HG02610 (cell line): Measurements from ENCODE around the gene UCHL3.
A peak's percentile ranks its signal among the peaks of the same experiment; 100 is the strongest.
"Not testable (repeated sequence)": the region's sequence is repeated elsewhere in the genome, so short reads cannot be mapped to it uniquely, and the experiment has no call there.

Experiments
- ATAC-seq: cut with Tn5 transposase; IDR thresholded peaks from one replicate; pipeline ENCODE4 v1.9.1; 2021; ENCODE audit warnings: mild to moderate bottlenecking, moderate library complexity; ENCODE audit not compliant: unreplicated experiment

UCHL3 gene

DNA sequence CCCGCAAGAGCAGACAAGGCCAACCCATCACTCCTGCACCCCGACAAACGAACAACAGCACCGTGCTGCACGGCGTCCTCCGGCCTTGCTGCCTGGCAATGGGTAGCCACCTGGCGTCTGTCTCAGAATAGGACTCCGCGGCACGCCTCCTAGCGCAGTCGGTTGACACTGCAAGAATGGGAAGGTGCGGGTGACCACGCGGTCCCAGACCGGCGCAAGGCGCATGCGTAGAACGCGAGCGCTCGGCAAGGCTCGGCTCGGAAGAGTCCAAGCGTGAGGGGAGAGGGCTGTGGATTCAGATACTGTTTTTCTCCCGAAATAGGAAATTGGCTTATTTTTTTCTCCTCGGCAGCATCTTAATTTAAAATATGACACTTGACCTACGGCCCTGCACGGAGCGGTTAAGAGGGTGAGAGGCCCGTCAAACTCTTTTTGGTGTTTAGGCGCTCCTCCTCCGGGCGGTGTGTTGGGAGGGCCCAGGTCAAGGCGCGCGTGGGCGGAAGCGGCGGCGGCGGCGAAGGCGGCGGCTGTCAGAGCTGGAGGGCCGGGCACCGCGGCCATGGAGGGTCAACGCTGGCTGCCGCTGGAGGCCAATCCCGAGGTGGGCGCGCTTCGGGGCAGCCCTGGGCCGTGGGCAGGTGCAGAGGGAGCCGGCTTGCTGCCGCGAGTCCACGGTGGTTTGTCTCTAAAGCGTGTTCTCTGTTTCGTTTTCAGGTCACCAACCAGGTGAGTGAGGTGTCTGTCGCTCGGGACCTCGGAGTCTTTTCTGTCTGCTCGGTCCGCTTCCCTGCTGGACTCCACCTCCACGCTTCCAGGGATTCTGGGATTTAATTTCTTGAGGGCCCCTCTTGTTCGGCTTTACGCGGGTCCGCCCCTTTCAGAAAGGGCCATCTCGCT lies at the start of gene UCHL3:
UCHL3 (plus strand) TSS at position 530 of the 897 bp plus-strand sequence; CDS start at position 560, 30 bp downstream.
- peak; percentile 98 for ATAC-seq

DNA sequence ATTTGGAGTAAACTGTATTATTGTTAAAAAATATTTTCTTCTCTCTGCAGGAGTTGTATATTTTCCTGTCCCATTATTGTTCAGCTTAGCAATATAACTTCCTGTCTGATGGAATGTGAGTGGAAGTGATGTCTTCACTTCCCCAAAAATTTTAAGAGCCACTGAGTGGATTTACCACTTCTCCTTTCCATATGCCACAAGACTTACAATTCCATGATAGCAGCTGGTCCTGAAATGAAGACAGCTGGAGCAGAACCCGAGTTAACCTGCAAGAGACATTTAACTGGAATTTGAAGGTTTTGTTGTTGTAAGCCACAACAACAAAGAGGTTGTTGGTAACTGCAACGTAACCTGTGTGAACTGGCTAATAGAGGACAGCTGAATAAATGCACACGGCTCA lies 44.3 kb upstream of the UCHL3 start:
- ATAC-seq: no peak

DNA sequence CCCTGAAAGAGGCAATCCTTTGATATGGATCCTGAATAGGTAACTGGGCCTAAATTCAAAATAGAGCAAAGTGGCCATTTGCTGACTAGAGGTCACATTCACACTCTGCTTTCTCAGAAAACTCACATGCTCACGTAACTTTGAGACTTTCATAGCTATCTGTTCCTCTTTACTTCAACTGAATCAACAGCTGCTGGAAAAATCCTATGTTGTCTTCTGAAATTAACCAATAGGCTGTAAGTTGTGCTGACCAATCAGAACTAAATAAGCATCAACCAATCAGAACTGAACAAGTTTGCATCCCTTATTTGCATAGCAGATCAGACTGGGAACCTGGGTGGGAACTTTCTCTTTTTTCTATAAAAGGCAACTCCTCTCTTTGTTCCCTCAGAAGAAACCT lies 43.6 kb upstream of the UCHL3 start:
- no peak for ATAC-seq

DNA sequence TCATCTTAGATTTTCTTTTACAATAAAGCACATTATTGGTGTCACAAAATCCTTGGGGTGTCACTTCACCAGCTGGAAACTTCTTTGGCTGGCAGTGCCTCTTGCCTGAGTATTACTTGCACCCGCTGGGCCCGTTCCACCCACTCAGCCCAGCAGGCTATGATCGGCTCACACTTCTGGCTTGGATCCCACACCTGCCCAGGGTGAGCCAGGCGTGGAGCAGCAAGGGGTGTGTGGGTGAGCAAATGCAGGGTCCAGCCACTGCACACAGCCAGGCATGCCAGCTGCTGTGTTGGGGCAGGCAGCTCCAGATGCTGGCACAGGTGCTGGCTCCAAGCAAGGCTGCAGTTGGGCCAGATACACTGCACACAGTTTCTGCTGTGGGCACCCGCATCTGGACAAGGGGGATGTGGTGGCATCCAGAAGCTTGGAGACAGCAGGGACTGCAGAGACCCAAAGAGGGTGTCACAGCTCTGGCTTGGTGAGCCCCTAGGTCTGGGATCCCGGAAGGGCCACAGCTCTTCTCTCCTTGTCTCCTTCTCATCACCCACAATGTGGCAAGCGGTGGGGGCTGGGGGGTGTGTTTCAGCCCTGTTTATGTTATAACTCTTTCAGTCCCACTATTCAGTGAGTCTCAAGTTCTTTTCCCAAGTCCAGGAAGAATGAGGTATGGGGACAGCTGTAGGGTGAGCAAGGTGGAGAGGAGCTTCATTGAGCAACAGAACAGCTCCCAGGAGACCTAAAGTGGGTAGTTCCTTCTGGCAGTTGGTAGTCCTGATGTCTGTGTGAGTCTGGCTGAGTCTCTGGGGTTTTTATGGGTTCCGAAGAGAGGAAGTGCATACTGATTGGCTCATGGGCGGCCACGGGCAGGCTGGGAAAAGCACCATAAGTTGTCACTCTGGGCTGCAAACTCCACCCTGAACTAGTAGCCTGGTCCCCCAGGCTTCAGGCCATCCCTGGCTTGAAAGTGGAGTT lies 42.3 kb upstream of the UCHL3 start:
- ATAC-seq: peak; percentile 36

DNA sequence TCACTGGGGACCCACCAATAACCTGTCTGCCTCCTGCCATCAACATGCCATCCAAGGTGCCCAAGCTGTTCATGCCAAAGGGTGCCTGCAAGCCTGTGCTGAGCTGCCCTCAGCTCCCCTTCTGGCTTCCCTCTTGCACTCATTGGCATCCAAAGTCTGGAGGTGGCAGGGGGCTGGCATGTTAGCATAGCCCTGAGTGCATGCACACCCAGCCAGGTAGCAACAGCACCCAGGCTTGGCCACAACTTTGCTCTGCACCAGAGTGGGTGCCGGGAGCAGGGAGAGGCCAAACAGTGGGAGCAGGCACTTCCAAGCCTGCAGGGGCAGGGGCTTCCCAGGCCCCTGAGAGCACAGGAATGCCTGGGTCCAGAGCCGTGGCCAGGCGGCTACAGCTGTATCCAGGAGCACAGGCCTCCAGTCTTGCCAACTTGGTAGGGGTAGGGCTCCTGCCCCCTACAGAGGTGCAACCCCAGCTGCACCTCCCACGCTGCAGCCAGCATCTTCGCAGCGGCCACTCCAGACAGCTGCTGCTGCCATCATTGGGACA lies 41.5 kb upstream of the UCHL3 start:
- no peak for ATAC-seq

DNA sequence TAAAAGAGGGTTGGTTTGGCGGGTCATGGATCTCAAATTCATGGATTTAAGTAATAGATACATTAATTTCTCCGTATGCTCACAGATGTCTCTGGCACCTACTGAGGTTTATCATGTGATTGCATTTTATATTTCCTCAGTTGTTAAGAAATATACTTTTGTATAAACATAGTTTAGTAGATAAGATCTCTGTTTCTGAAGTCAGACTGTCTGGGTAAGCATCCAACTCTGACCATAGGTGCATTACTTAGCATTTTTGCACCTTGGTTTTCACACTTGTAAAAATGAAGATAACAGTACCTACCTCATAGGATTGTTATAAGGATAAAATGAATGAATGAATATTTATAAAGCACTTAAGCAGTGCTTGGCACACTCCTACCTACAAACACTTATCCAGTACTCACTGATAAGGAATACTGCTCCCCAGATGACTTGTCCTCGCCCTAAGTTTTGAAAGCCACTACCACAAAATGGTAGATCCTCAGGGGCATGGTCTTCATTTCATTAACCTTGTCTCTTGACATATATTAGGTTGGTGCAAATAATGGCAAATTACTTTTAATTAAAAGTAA lies 38.5 kb upstream of the UCHL3 start:
- ATAC-seq: no peak

DNA sequence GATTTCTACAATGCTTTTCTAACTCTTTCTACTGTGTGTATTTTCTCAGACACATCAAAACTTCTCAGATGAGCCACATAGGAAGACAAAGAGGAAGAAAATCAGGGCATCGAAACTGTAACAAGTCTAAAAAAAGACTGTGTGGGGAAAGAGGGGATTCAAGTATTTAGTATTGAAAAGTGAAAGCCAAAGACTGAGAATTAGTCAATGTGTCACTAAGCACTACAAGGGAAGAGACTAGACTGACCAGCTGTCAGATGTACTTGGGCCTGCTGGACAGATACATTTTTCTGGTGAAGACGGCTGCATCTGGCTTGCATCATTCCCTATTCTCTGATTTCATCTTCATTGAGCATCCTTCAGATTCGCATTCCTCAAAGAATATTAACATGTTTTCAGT lies 37.3 kb upstream of the UCHL3 start:
- ATAC-seq: peak; percentile 89

DNA sequence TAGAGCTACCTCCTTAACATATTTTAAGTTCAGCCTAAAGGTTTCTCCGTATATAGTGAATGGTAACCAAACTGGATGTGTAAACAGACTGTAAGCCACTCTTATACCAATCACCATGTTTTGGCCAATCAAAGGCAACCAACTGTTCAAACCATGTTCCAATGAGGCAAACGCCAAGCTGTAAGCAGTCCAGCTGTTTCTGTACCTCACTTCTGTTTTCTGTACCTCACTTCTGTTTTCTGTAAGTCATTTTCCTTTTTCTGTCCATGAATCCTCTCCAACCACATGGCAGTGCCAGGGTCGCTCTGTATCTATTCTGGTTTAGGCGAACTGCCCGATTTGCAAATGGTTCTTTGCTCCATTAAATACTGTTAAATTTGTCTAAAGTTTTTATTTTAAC lies 36.3 kb upstream of the UCHL3 start:
- no peak for ATAC-seq

DNA sequence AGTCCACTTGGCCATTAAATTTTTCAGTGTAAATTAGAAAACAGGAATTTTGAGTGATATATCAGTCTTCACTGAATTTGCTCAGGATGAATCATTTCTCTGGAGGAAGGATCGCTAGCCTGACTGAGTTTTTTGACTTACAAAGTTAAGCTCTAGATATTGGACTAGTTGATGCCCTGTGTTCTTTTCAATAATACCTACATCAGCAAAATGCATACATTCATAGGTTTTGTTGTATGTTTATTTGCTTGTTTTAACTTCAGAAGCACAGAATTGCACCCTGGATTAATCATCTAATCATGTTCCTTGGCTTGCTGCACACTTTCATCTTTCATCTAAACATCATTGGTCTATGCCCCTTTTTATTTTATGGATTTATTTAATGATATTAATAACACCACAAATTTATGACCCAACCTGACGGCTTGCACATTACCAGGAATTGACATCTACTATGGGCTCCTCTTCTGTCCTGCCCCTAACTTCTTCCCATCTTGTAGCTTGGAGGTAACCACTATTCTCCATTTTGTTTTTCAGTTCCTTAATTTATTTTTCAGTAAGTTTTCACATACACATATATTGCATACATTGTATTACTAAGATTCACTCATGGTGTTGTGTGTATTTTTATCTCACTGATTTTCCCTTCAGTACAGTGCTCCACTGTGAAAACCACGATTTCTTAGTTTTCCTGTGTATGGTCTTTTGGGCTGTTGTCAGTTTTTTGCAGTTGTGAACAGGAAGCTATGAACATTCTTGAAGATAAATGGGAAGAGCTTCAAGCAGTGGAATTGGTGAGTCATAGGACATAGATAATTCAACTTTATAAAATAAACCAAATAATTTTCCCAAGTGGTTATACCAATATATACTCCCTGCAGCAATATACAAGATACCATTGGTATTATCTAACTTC lies 35.3 kb upstream of the UCHL3 start:
- peak; percentile 41 for ATAC-seq

DNA sequence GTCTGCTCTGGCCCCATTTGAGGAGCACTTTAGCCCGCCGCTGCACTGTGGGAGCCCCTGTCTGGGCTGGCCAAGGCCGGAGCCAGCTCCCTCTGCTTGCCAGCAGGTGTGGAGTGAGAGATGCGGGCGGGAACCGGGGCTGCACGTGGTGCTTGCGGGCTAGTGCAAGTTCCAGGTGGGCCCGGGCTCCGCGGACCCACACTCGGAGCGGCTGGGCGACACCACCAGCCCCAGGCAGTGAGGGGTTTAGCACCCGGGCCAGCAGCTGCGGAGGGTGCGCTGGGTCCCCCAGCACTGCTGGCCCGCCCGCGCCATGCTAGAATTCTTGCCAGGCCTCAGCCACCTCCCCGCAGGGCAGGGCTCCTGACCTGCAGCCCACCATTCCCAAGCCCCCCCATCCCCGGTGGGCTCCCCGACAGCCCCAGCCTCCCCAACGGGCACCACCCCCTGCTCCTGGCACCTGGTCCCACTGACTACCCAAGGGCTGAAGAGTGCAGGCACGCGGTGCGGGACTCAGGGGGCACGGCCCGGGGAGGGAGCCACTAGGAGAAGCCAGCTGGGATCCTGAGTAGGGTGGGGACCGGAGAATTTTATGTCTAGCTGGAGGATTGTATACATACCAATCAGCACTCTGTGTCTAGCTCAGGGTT lies 31.0 kb upstream of the UCHL3 start:
- ATAC-seq: no peak

DNA sequence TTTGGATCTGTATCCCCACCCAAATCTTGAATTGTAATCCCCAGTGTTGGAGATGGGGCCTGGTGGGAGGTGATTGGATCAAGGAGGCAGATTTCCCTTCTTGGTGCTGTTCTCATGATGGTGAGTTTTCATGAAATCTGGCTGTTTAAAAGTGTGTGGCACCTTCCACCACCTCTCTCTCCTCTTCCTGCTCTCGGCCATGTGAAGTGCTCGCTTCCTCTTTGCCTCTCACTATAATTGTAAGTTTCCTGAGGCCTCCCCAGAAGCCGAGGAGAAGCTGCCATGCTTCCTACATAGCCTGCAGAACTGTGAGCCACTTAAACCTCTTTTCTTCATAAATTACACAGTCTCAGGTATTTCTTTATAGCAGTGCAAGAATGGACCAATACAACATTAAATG lies 27.6 kb upstream of the UCHL3 start:
- ATAC-seq: no peak

DNA sequence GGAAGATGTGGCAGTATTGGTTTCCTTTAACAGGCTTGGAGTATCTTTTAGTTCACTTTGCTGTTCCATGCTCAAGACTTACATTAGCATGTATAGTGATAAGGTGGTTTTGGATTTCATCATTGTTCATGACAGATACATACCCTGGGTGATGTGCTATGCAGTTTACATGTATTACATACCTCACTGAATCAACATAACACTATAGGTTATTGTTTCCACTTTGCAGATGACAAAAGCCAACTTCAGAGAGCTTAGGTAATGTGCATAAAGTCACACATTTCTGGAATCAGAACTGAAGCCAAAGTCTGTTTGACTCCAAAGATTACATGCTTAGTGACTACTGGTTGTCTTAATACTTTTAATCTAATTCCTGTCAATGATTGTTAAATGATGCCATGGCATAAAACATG lies 19.0 kb upstream of the UCHL3 start:
- peak; percentile 52 for ATAC-seq

DNA sequence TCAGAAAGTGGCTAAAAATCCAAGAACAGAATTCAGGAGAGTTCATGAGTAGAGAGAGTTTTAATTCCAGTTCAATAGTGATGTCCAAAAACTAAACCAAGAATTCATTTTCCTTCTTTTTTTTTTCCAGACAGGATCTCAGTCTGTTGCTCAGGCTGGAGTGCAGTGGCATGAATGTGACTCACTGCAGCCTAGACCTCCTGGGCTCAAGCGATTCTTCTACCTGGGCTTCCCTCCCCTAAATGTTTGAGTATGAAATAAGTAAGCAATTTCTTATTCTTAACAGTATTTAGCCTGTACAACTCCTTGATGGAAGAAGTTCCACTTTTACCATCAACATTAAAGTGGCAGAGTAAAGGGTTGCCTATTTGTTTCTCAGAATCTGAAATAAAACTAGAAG lies 15.7 kb upstream of the UCHL3 start:
- ATAC-seq: no peak

DNA sequence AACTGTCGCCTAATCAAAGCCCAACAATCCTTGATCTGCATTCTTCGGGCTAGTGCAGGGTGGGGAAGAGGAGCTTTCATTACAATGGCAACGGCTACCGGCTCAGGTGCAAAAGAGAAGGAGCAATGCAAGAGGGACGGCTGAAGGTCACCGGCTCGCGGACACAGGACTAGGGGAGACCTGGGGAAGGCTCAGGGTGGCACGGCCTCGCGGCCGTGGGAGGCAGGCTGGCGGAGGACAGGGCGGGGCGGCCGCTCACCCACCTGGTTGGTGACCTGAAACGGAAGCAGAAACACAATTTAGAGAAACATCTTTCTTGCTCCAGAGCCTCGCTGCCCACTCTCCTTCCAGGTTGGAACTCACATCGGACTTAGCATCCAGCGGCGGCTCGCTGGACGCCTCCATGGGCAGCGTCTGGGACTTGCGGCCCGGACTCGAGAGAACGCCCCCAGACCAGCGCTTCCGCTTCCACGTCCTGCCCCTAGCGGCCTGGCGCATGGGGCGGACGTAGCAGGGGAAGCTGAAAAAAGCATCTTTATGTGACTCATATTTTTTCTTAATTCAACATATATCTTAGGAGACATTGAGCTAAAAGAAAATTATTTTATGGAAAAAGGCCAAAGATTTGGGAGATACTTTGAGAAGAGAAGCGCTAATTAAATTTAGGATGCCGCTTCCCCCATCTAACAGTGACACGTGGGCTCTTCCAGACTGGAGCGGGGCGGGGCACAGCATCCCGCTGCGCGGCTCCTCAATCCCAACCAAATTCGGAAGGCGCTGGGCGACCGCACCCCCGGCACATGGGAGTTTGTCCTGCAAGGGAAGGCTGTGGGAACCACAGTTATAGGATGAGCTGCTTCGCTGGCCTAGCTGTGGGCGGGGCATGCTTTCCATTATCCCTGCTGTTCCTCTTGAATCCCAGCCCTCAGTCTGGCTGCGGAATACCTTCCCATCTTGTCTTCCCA lies 11.9 kb upstream of the UCHL3 start, which contains the start of gene COMMD6:
COMMD6 (minus strand) TSS at position 441 of the 965 bp plus-strand sequence; CDS start at position 405, 36 bp downstream.
- ATAC-seq: peak; percentile 92

DNA sequence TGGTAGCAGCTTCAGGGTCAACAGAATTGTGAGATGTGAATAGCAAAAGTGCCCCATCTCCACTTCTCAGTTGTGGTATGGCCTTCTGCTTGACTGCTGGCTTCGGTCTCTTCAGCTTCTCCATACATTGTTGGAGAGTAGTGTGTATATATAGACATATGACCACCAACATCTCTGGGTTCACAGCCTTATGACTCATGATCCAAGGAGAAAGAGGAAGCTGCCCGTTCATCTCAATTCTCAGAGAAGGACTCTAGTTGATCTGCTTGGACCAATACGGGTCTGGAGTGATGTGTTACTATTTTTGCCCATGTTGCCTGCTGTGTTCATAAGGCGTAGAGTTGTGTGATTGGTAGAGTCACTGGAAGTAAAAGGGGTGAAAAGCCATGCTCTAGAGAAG lies 8.3 kb upstream of the UCHL3 start:
- peak; percentile 39 for ATAC-seq

DNA sequence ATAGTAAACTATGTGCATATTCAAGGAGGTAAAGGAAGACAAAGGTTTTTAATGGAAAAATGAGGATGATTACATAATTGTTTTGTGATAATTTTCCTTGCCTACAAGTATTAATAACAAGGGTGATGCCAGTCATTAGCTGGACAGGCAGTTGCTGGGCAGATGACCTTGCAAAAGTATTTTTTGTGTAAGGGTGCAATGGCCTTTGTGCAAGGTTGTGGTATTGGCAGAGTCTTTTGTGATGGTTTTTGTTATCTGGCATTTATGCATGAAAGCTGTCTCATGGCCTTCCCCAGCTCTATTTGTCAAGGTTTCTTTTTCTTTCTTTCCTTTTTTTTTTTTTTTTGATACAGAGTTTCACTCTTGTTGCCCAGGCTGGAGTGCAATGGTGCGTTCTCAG lies 7.6 kb upstream of the UCHL3 start:
- no peak for ATAC-seq

DNA sequence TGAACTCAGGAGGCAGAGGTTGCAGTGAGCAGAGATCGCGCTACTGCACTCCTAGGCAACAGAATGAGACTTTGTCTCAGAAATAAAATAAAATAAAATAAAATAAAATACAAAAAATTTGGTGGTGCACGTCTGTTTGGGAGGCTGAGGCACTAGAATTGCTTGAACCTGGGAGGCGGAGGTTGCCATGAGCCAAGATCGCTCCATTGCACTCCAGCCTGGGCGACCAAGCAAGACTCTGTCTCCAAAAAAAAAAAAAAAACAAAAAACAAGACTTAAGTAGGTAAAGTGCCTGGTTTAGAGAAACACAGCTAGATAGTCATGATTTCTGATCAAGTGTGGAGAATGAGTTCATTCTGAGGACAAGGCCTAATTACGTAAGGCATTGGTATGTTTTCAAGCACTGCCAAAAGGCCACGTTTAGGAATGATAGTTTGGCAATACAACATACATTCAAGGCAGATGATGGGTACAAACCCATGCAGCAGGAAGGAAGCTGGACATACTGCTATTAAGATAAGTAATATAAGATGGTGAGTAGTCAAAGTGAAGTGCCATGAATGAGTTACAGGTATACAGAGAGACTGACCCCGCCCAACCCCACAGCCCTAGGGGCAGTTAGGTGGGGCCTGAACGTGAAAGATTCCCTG lies 4.8 kb upstream of the UCHL3 start:
- no peak for ATAC-seq

DNA sequence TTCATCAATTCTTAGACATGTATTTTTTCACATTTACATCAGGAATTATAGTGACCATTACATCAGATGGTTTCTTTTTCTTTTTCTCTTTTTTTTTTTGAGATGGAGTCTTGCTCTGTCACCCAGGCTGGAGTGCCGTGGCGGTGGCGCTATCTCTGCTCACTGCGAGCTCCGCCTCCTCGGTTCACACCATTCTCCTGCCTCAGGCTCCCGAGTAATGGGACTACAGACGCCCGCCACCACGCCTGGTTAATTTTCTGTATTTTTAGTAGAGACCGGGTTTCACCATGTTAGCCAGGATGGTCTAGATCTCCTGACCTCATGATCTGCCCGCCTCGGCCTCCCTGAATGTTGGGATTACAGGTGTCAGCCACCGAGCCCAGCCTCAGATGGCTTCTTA lies 4.2 kb upstream of the UCHL3 start:
- ATAC-seq: not testable (repeated sequence)
